ENCODE results near the gene PLCH1. TPM values are rescaled to one million over a fixed set of nuclear protein-coding genes. Genes with fewer than 3 reads are reported as not detected.

Gene PLCH1
- total RNA-seq, 1 experiment from 2014 or later, result 0.12 TPM

DNA sequence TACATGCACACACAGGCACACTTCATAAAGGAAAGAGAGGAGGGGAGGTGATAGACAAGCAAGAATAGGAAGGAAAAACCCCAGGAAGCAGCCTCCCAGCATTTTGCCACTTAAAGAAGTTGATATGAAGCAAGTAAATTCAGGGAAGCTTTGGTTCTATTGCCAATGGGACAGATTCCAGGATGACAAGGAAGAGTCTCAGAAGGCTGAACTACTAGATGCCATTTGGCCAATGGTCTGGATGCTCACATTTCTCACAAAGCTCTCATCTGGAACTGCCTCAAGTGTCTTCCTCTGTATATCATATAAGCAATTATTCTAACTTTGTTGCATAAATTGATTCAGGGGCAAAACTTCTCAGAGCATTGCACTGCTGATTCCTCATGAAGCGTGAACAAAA is 372.6 kb downstream of the PLCH1 start:
- DNase-seq (ENCODE audit: unreplicated experiment), result no peak
- Mint-ChIP-seq H3K9me3 (ENCODE audit: unreplicated experiment) (no peaks in the 10 kb centered on the region), H3K36me3 (ENCODE audit: insufficient read depth, unreplicated experiment) (no peaks in the 10 kb centered on the region), H3K27me3 (ENCODE audit: insufficient read depth, unreplicated experiment) (no peaks in the 10 kb centered on the region), H3K4me1 (ENCODE audit: insufficient read depth, unreplicated experiment) (no peaks in the 10 kb centered on the region), H3K4me3 (ENCODE audit: unreplicated experiment) (no peak overlapping the region), H3K27ac (ENCODE audit: low read depth, unreplicated experiment) (no peak overlapping the region)
- intact Hi-C loops (cut with micrococcal nuclease), result no loop called here
- BruUV-seq (replicated peaks), result no TSS peak
- TF ChIP-seq, protein P1, sequence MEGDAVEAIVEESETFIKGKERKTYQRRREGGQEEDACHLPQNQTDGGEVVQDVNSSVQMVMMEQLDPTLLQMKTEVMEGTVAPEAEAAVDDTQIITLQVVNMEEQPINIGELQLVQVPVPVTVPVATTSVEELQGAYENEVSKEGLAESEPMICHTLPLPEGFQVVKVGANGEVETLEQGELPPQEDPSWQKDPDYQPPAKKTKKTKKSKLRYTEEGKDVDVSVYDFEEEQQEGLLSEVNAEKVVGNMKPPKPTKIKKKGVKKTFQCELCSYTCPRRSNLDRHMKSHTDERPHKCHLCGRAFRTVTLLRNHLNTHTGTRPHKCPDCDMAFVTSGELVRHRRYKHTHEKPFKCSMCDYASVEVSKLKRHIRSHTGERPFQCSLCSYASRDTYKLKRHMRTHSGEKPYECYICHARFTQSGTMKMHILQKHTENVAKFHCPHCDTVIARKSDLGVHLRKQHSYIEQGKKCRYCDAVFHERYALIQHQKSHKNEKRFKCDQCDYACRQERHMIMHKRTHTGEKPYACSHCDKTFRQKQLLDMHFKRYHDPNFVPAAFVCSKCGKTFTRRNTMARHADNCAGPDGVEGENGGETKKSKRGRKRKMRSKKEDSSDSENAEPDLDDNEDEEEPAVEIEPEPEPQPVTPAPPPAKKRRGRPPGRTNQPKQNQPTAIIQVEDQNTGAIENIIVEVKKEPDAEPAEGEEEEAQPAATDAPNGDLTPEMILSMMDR (IDR thresholded peaks at IDR 0.05; ENCODE audit: unreplicated experiment), result no peak
- ChIA-PET CTCF (interaction anchor here (0.6 to 0.8 kb wide), 2 partner anchors 10 to 329 kb away, joined by 3 read pairs; no protein-coding TSS in a partner anchor), POLR2A (no interaction called here)

DNA sequence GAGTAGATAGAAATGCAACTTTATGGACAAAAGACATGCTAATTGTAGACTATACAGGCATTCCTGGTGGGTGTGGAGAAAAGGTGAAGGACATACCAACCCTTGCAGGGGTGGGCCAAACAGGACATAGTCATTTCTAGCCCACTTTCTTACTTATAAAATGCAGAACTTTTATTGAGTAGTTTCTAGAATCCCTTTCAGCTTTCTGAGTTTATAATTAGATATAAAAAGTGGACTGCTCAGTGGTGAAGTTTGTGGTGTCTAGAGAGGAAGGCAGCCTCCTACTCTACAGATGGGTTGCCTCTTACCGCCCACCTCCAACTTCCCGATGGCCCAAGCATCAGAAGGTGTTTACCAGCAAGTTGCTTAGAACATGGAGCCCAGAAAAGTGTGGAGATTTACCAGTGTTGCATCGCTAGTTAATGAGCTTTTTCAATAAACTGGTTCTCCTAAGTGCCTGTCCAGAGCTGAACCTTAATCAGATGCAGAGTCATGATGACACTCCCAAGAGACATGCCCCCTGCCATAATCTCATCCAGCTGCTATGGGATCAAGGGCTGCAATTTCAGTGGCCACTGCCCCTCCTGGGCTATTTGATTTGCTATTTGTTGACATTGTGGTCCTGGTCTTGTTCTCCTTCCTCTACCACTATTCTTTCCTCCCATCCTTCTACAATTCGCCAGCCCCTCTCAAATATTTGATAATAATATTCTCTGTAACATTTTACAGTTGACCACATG is 373.9 kb downstream of the PLCH1 start:
- TF ChIP-seq, protein P1 (IDR thresholded peaks at IDR 0.05; ENCODE audit: unreplicated experiment), result no peak
- no TSS peak for BruUV-seq (replicated peaks)
- CTCF ChIA-PET, result interaction anchor here (0.8 to 1.5 kb wide), 3 partner anchors 12 to 331 kb away, joined by 3 to 5 read pairs (median 3); no protein-coding TSS in a partner anchor
- no peaks in the 10 kb centered on the region for H3K27me3 Mint-ChIP-seq (ENCODE audit: insufficient read depth, unreplicated experiment)
- H3K36me3 Mint-ChIP-seq (ENCODE audit: insufficient read depth, unreplicated experiment), result no peaks in the 10 kb centered on the region
- H3K27ac Mint-ChIP-seq (ENCODE audit: low read depth, unreplicated experiment), result no peak overlapping the region
- H3K4me1 Mint-ChIP-seq (ENCODE audit: insufficient read depth, unreplicated experiment), result no peaks in the 10 kb centered on the region
- H3K4me3 Mint-ChIP-seq (ENCODE audit: unreplicated experiment), result no peak overlapping the region
- no peak for DNase-seq (ENCODE audit: unreplicated experiment)
- intact Hi-C loops (cut with micrococcal nuclease), result no loop called here
- no peaks in the 10 kb centered on the region for H3K9me3 Mint-ChIP-seq (ENCODE audit: unreplicated experiment)
- POLR2A ChIA-PET, result no interaction called here

DNA sequence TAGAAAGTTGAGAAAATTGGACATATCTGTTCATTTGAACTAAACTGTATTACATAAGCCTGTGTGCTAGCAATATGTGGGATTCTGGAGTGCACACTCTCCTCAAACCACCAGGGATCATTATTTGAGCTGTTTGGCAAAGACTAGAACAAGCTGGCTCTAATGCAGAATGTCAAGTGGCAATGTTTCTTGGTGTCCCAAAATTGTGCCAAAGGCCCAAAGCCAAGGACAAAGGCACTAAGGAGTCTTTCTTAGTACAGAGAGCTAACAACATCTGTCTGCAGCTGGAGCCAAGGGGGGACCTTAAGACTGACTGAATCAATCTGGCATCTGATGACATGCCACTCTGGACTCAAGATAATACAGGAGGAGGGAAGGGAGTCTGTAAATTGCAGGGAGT is 374.7 kb downstream of the PLCH1 start:
- ChIA-PET CTCF (interaction anchor here (0.8 to 1.5 kb wide), 3 partner anchors 12 to 332 kb away, joined by 3 to 5 read pairs (median 3); no protein-coding TSS in a partner anchor), POLR2A (no interaction called here)
- Mint-ChIP-seq H3K36me3 (ENCODE audit: insufficient read depth, unreplicated experiment) (no peaks in the 10 kb centered on the region), H3K4me1 (ENCODE audit: insufficient read depth, unreplicated experiment) (no peaks in the 10 kb centered on the region), H3K27me3 (ENCODE audit: insufficient read depth, unreplicated experiment) (no peaks in the 10 kb centered on the region), H3K27ac (ENCODE audit: low read depth, unreplicated experiment) (no peak overlapping the region), H3K9me3 (ENCODE audit: unreplicated experiment) (no peaks in the 10 kb centered on the region), H3K4me3 (ENCODE audit: unreplicated experiment) (no peak overlapping the region)
- TF ChIP-seq, protein P1 (IDR thresholded peaks at IDR 0.05; ENCODE audit: unreplicated experiment), result no peak
- BruUV-seq (replicated peaks), result no TSS peak
- intact Hi-C loops (cut with micrococcal nuclease), result no loop called here
- no peak for DNase-seq (ENCODE audit: unreplicated experiment)

DNA sequence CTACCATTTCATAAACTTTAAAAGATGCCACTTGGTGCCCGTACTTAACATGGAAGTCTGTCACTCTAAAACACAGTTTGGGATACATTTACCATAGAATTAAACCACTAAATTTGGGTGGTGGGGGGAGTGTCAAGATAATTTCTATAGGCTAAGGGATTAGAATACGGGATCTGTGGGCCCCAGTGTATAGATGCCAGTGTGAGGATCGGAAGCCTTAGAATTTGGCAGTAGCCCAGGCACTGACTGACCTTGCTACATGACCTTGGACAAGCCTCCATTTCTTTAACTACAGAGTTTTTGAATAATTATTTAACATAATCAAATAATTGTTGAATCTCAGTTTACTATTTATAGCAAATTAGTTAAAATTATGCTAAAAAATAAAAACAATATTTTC is 375.1 kb downstream of the PLCH1 start:
- no peak for DNase-seq (ENCODE audit: unreplicated experiment)
- H3K9me3 Mint-ChIP-seq (ENCODE audit: unreplicated experiment), result no peaks in the 10 kb centered on the region
- H3K4me1 Mint-ChIP-seq (ENCODE audit: insufficient read depth, unreplicated experiment), result no peaks in the 10 kb centered on the region
- H3K4me3 Mint-ChIP-seq (ENCODE audit: unreplicated experiment), result no peak overlapping the region
- intact Hi-C loops (cut with micrococcal nuclease), result no loop called here
- no peaks in the 10 kb centered on the region for H3K27me3 Mint-ChIP-seq (ENCODE audit: insufficient read depth, unreplicated experiment)
- BruUV-seq (replicated peaks), result no TSS peak
- POLR2A ChIA-PET, result no interaction called here
- H3K27ac Mint-ChIP-seq (ENCODE audit: low read depth, unreplicated experiment), result no peak overlapping the region
- TF ChIP-seq, protein P1 (IDR thresholded peaks at IDR 0.05; ENCODE audit: unreplicated experiment), result no peak
- CTCF ChIA-PET, result interaction anchor here (1.0 kb wide), 1 partner anchor 333 kb away, joined by 3 read pairs; no protein-coding TSS in a partner anchor
- H3K36me3 Mint-ChIP-seq (ENCODE audit: insufficient read depth, unreplicated experiment), result no peaks in the 10 kb centered on the region
